Endothelial cell of hepatic sinusoid (primary cell): ENCODE data around the gene ATXN3L.

Source experiments
- in situ Hi-C: cut with HindIII; loops from 2 replicates; pipeline ENCODE4 v1.10.0; 2017; ENCODE audit warnings: low sequenced_read_pairs

Gene ATXN3L

GRCh38 chrX:13272426-13272825, 47.4 kb downstream of the ATXN3L start:
- in situ Hi-C loops: no loop called here

GRCh38 chrX:13271511-13271910, 48.3 kb downstream of the ATXN3L start:
- in situ Hi-C loops: no loop called here

GRCh38 chrX:13270360-13270759, 49.5 kb downstream of the ATXN3L start:
- in situ Hi-C loops: no loop called here

- in situ Hi-C loops: no loop called here
Measured at GRCh38 chrX:13268874-13269273, 51.0 kb downstream of the ATXN3L start.
